GM12872 (cell line): ENCODE data around the gene ASB12.

Experiments used
- CTCF ChIP-seq: IDR thresholded peaks from 3 replicates; pipeline ENCODE4 v1.5.1; 2011; ENCODE audit warnings: low read depth, mild to moderate bottlenecking, low read length, moderate library complexity; ENCODE audit not compliant: insufficient read depth

Gene ASB12

DNA sequence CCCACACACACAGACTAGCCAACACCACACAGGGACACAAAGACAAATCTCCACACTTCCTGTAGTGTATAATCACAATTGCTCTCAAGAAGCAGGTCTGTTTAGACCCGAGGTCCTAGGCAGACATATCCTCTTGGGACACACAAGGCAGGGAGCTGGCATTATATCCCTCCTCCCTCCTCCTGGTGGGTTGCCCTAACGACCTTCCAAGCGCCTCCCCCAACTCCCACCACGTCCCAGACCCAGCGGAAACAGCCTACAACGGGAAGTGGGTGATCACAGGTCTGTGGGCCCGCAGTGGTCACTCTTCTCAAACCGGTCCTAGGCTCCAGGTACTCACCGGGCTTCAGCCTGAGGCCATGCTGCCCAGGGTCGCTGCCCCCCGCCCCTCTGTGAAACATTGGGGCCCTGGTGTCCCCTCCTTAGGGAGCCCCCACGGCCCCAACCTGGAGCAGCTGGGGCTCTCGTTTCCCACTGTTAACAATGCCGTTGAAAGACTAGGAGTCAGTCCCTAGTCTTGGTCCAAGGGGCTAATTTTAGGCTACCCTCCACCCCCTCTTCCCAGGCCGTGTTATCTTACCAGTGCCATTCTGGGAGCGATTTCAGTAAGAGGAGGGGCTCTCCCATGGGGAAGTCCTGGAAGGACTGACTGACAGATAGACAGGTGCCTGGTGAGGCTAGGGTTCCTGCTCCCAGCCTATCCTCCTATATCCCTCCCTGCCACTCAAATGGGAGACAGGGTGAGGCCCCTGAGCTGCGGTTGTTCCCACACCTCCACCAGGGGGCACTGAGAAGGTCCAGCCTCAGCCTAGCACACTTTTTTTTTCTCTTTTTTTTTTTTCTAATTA is at the start of gene ASB12:
Gene ASB12 (minus strand): TSS at position 485 of the 848 bp plus-strand sequence. CDS start 4,957 bp downstream, outside the sequence.
- TF ChIP-seq CTCF, result no peak

DNA sequence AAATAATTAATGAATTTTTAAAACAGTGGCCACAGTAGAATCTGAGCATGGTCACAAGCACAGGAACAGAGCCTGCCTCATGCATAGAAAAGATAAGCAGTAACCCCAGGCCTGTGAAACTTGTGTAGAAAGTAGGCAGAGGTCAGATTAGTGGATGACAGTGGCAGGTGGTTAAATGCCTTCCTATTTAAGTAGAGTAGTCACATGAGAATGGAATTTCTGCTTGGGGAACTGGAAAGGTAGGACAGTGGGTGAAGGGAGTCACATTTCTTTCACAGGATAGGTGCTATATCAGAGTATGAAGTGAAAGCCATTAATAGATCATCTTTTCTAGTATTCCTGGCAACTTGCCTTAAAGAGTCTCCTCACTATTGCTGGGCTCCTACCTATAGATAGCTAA is 34.9 kb upstream of the ASB12 start:
- no peak for TF ChIP-seq CTCF

- TF ChIP-seq CTCF, result no peak
Measured at GRCh38 chrX:64229154-64229553, 1.3 kb downstream of the ASB12 start.

DNA sequence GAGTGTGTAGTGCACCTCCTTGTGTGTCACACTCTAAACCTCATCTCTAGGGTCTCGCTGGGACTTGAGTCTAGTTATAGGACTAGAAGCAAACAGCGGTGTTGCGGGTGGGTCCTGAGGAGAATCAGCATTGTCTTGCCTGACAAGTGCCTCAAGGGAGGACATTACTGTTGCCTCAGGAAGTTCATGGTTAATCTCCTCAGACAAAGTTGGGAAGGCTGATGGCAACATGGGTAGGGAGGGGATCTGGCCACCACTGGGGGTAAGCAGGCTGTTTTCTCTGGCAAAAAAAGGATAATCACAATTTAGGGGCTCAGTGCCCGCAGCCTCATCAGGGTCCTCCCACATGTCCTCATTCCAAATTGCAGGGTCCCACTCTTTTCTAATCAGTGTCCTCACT is 12.4 kb downstream of the ASB12 start:
- TF ChIP-seq CTCF, result no peak

DNA sequence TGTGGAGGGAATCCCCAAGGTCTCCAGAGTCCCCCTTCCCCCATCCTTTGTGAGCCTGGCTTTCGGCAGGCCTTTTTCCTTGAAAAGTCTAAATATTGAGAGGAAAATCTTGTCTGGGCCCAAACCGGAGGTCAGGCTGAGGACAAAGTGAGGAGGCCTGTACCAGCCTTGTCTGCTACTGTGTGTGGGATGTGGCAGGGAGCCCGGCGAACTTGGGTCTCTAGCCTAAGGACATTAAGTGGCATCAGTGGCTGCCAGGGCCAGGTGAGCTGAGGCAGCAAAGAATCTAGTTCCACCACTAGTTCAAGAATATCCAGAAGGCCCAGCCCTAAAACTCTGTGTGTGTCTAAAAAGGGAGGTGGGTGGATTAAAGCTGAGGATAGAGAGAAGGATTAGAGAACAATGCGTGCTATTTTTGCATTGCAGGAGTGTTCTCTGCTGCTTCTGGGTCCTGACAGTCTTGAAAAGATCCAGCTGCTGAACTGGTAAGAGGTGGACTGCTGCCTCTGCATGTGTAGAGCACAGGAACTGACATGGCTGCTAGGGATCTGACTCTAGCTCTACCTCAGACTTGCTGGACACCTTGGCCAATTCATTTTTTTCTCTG is 23.7 kb downstream of the ASB12 start:
- no peak for TF ChIP-seq CTCF

DNA sequence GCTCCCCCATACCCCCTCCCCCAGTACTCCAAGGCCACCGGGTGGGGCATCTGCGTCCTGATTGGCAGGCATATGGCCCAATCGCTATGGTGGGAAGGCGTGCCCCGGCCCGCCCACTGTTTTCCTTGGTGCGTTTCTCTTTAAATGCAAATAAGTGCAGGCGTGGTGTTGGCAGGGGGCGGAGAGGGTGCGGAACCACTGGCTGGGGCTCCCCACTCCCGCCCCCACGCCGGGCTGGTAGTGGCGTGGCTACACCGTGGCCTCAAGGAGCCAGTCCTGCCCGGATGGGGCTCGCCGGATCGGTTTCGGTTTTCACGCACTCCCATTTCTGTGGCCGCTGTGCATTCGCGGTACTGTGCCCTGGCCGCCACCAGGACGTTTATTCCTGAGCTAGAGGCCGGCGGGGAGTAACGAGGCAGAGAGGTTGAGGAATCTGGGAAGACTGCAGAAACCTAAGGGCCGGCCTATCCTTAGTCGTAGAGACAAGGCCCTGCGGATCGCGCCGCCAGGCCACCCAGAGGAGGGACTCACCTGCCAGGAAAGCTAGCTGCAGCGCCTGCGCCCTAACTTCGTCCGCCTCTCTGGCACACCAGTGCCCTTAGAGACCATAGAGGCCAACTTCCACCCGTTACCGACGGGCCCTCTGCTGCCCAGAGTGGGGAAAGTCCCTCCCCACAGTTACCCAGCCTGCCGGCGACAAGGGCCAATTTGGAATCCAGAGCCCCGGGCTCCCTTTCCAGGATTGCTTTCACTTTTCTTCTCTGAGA is 24.5 kb downstream of the ASB12 start:
- TF ChIP-seq CTCF, result 0 out of 3 replicates have a peak, but pooled peaks have one; percentile 7

DNA sequence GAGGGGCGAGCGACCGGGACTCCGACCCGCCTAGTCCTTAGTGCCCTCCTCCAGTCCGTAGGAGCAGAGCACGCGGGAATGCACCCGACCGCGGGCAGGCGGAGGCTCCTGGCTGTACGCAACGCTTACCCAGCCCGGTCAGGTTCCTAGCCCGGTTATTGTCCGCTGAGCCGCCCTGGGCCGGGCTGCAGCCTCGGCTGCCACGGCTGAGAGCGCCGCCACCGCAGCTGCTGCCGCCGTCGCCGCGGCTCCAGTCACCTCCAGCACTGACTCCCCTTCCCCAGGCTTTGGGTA is 25.0 kb downstream of the ASB12 start, which contains the start of gene AMER1:
Gene AMER1 (minus strand): TSS at position 268 of the 294 bp plus-strand sequence. CDS start 12,422 bp downstream, outside the sequence.
- no peak for TF ChIP-seq CTCF
